K562 (cell line): ENCODE results near the gene HOXA5. TPM values are rescaled to one million over a fixed set of nuclear protein-coding genes. Genes with fewer than 3 reads are reported as not detected.

Experiments
- ATAC-seq: fragments of 200-7000 bp; cut with Tn5 transposase; 3 replicates; pipeline ENCODE4 v1.9.1; 2020; ENCODE audit warnings: moderate library complexity
- BruUV-seq: library from RNA; stranded (reverse); fragments of 400-500 nt; replicated peaks from 2 replicates; lab custom pipeline; 2021; lab: Mats Ljungman, UMichigan
- CTCF ChIA-PET: fragments of 300-600 bp; formaldehyde crosslinking; extraction: SDS; loops from one replicate; lab custom pipeline; 2021; ENCODE audit warnings: low intra/inter-chr PET ratio; lab: Yijun Ruan, JAX
- POLR2A ChIA-PET: fragments of 300-600, 350-650 bp; sonication (Branson Sonifier 250); formaldehyde crosslinking; extraction: SDS; loops from one replicate; lab custom pipeline; 2021; ENCODE audit warnings: antibody characterized with exemption, inconsistent platforms; lab: Yijun Ruan, JAX
- DNase-seq, 4 experiments: peaks; one replicate each; pipeline versions ENCODE4 v3.0.0 to v3.0.0-alpha.2; 2011 to 2018; ENCODE audit warnings: low spot score in 3 of 4, mixed read lengths in 3 of 4; ENCODE audit errors: extremely low read depth in 1 of 4
- FAIRE-seq: peaks from 2 replicates; lab custom pipeline; 2011; peaks lifted over from hg19 to GRCh38; lab: Jason Lieb, UNC
- H2AFZ ChIP-seq: 2 replicates; pipeline ENCODE4 v1.6.0; 2011; ENCODE audit warnings: low read depth, low read length, control low read depth, inconsistent platforms
- H3K27ac ChIP-seq: fragments of 200-600 bp; 3 replicates; pipeline ENCODE4 v1.8.0; 2011; ENCODE audit warnings: low read depth, mild to moderate bottlenecking, control low read depth, inconsistent platforms, low read length, moderate library complexity, mixed read lengths; ENCODE audit errors: extremely low read depth
- H3K27me3 ChIP-seq, 2 experiments: fragments of 300-600 bp in 1 of 2; 2 replicates in 1 of 2; 3 replicates in 1 of 2; pipeline versions ENCODE4 v1.6.0 to v1.8.0; 2011; ENCODE audit warnings: inconsistent platforms in 2 of 2, low read length in 2 of 2, mild to moderate bottlenecking in 1 of 2, mixed read lengths in 1 of 2, moderate library complexity in 1 of 2; ENCODE audit not compliant: control insufficient read depth in 2 of 2, insufficient read depth in 2 of 2
- H3K36me3 ChIP-seq: fragments of 300-600 bp; 3 replicates; pipeline ENCODE4 v1.8.0; 2011; ENCODE audit warnings: mild to moderate bottlenecking, low read length, inconsistent platforms; ENCODE audit not compliant: control insufficient read depth, insufficient read depth
- H3K4me1 ChIP-seq, 2 experiments: fragments of 200-600 bp in 1 of 2; replicated peaks in 1 of 2; 2 replicates in 1 of 2; 3 replicates in 1 of 2; pipeline versions ENCODE4 v1.5.1 to v1.8.0; 2011; ENCODE audit warnings: inconsistent platforms in 2 of 2, low read length in 2 of 2, mild to moderate bottlenecking in 1 of 2, mixed read lengths in 1 of 2, moderate library complexity in 1 of 2; ENCODE audit not compliant: control insufficient read depth in 2 of 2, insufficient read depth in 2 of 2
- H3K4me2 ChIP-seq: 2 replicates; pipeline ENCODE4 v1.6.1; 2011; ENCODE audit warnings: low read length, control low read depth, inconsistent platforms, mixed read lengths; ENCODE audit not compliant: insufficient read depth
- H3K4me3 ChIP-seq: fragments of 200-600 bp; sonication (generic), shearing (Covaris generic); 2 replicates; pipeline ENCODE4 v1.5.1; 2016; ENCODE audit warnings: control low read depth, inconsistent platforms
- H3K79me2 ChIP-seq: fragments of 200-600 bp; 3 replicates; pipeline ENCODE4 v1.8.0; 2011; ENCODE audit warnings: low read length, inconsistent platforms; ENCODE audit not compliant: control insufficient read depth, insufficient read depth
- H3K9ac ChIP-seq, 2 experiments: 2 replicates each; pipeline versions ENCODE4 v1.6.0 to v1.6.1; 2011; ENCODE audit warnings: low read depth in 2 of 2, low read length in 2 of 2, control low read depth in 1 of 2, inconsistent platforms in 1 of 2, mild to moderate bottlenecking in 1 of 2, mixed read lengths in 1 of 2; ENCODE audit not compliant: insufficient read depth in 1 of 2
- H3K9me1 ChIP-seq: one replicate; pipeline ENCODE4 v1.6.0; 2011; ENCODE audit warnings: inconsistent platforms, mild to moderate bottlenecking, low read length, moderate library complexity; ENCODE audit not compliant: control insufficient read depth, insufficient read depth
- H3K9me3 ChIP-seq: replicated peaks from 2 replicates; pipeline ENCODE4 v1.5.1; 2011; ENCODE audit warnings: low read depth, low read length, inconsistent platforms; ENCODE audit not compliant: control insufficient read depth, insufficient read depth
- H4K20me1 ChIP-seq: replicated peaks from 2 replicates; pipeline ENCODE4 v1.6.1; 2011; ENCODE audit warnings: low read length, inconsistent platforms, mixed read lengths; ENCODE audit not compliant: control insufficient read depth, insufficient read depth
- ARID1B ChIP-seq: fragments of 450-650 bp; IDR thresholded peaks from 2 replicates; pipeline ENCODE4 v1.6.1; 2016; ENCODE audit warnings: antibody characterized with exemption, mild to moderate bottlenecking, inconsistent platforms
- CUX1 ChIP-seq: fragments of 200-800 bp; sonication (Bioruptor generic); IDR thresholded peaks from 2 replicates; pipeline ENCODE4 v1.6.1; 2016; ENCODE audit warnings: missing genetic modification characterization, missing compliant biosample characterization
- EGR1 ChIP-seq: fragments of 450-650 bp; conservative IDR thresholded peaks from 2 replicates; pipeline ENCODE4 v1.6.1; 2017; ENCODE audit warnings: mild to moderate bottlenecking
- IRF1 ChIP-seq: sonication (generic); formaldehyde crosslinking; IDR thresholded peaks from 2 replicates; pipeline ENCODE4 v1.8.0; 2022; ENCODE audit warnings: missing genetic modification reagents, mild to moderate bottlenecking, borderline replicate concordance
- KDM1A ChIP-seq, 2 experiments: fragments of 450-650 bp; IDR thresholded peaks; 2 replicates each; pipeline ENCODE4 v1.6.1; 2016; ENCODE audit warnings: mild to moderate bottlenecking in 2 of 2
- TAF15 ChIP-seq: fragments of 200-400 bp; formaldehyde crosslinking; IDR thresholded peaks from 2 replicates; pipeline ENCODE4 v1.6.1; 2017; ENCODE audit warnings: mild to moderate bottlenecking, low read depth, low read length, moderate library complexity
- ZC3H4 ChIP-seq: sonication (generic); formaldehyde crosslinking; IDR thresholded peaks from 2 replicates; pipeline ENCODE4 v1.9.0; 2021; ENCODE audit warnings: missing genetic modification reagents, borderline replicate concordance
- ZNF133 ChIP-seq: fragments of 250-450 bp; sonication (Bioruptor Pico); IDR thresholded peaks from 2 replicates; pipeline ENCODE4 v1.4.0; 2020; ENCODE audit warnings: mild to moderate bottlenecking
- WGBS: fragments of 100-300 bp; shearing (Covaris generic); methylation state at CpG from one replicate; pipeline ENCODE4 v1.1.6; 2016; ENCODE audit warnings: low coverage, mixed read lengths; ENCODE audit not compliant: insufficient coverage; ENCODE audit errors: missing lambda C conversion rate; 5-methylcytosine and 5-hydroxymethylcytosine counted together
- in situ Hi-C: fragments of 300-500 bp; cut with MboI; formaldehyde crosslinking; loops from 4 replicates; pipeline ENCODE4 v1.15.0; 2018; ENCODE audit warnings: inconsistent platforms, mixed read lengths
- intact Hi-C: fragments of 100-400 bp; cut with micrococcal nuclease; formaldehyde crosslinking; loops from 2 replicates; pipeline ENCODE4 v1.14.2; 2022
- polyA plus RNA-seq, 8 experiments: library from polyadenylated mRNA; depleted of rRNA in 4 of 8; stranded (reverse) in 5 of 8; unstranded in 3 of 8; fragments of >200 nt; fragmentation: Nextera tagmentation in 2 of 8; fragmentation: Illumina TruSeq in 1 of 8; extraction: Ambion mirVana in 2 of 8; extraction: Trizol in 1 of 8; gene quantifications; 2 replicates each; pipeline versions ENCODE4 v1.2.1 to v1.2.3, GENCODE V29; 2011 to 2014; ENCODE audit warnings: inconsistent platforms in 1 of 8, missing spikeins in 1 of 8
- total RNA-seq, 7 experiments: library from RNA; depleted of rRNA in 6 of 7; stranded (reverse); fragments of >200 nt in 6 of 7; fragmentation: Illumina TruSeq in 2 of 7; extraction: Trizol in 2 of 7; gene quantifications; 2 replicates each; pipeline versions ENCODE4 v1.2.1 to v1.2.3, GENCODE V29; 2011 to 2021; ENCODE audit warnings: low replicate concordance in 1 of 7
- TF ChIP-seq, protein P1 (sequence below): IDR thresholded peaks from 2 replicates; pipeline ENCODE4 v1.6.1; 2011; ENCODE audit warnings: borderline replicate concordance, low read depth, mild to moderate bottlenecking, moderate library complexity, low read length; ENCODE audit not compliant: insufficient read depth, poor library complexity, severe bottlenecking
- TF ChIP-seq, protein P2 (sequence below): fragments of 250-450 bp; sonication (Bioruptor Pico); IDR thresholded peaks from 2 replicates; pipeline ENCODE4 v1.5.0; 2020; ENCODE audit warnings: mild to moderate bottlenecking

Gene HOXA5
- total and polyA plus RNA-seq, 9 of the 15 experiments (the other 6 are each of a cell fraction or from before 2014, with no cell fraction given): 0.13 TPM; not detected in 8

- no peaks in the 10 kb centered on the region for H3K9me3 ChIP-seq
- peaks cover 33 to 79% of the 10 kb centered on the region in 2 experiments for H3K27me3 ChIP-seq
- ATAC-seq (no peak), DNase-seq (no peak), FAIRE-seq (no peak)
- peaks cover 0 to 13% of the 10 kb centered on the region in 2 experiments; a peak in 2 of 5 replicates for H3K4me1 ChIP-seq
- ChIA-PET CTCF (no interaction called here), POLR2A (no interaction called here)
- no peak overlapping the region for H3K4me3 ChIP-seq
- H3K4me2 ChIP-seq: no peak overlapping the region
- no peaks in the 10 kb centered on the region for H4K20me1 ChIP-seq
- intact Hi-C loops (no loop called here), in situ Hi-C loops (loop anchor here (5.0 to 25.0 kb wide), 4 partner anchors 656 to 1281 kb away; no protein-coding TSS in a partner anchor)
- H3K36me3 ChIP-seq: no peaks in the 10 kb centered on the region
- H2AFZ ChIP-seq: no peak overlapping the region
- WGBS: 9% methylated on average over 20 of the region's 25 CpGs
- BruUV-seq: no TSS peak
- H3K79me2 ChIP-seq: no peaks in the 10 kb centered on the region
- H3K9ac ChIP-seq: no peak overlapping the region
- H3K9me1 ChIP-seq: no peaks in the 10 kb centered on the region
- no peak overlapping the region for H3K27ac ChIP-seq
- TF ChIP-seq IRF1 (no peak), ARID1B (no peak), EGR1 (no peak), ZC3H4 (CRISPR knock-in tag) (no peak), KDM1A (IDR thresholded peaks at IDR 0.05) (no peak), CUX1 (CRISPR knock-in tag) (no peak), TAF15 (no peak), ZNF133 (CRISPR knock-in tag) (no peak)
- TF ChIP-seq, protein P1, sequence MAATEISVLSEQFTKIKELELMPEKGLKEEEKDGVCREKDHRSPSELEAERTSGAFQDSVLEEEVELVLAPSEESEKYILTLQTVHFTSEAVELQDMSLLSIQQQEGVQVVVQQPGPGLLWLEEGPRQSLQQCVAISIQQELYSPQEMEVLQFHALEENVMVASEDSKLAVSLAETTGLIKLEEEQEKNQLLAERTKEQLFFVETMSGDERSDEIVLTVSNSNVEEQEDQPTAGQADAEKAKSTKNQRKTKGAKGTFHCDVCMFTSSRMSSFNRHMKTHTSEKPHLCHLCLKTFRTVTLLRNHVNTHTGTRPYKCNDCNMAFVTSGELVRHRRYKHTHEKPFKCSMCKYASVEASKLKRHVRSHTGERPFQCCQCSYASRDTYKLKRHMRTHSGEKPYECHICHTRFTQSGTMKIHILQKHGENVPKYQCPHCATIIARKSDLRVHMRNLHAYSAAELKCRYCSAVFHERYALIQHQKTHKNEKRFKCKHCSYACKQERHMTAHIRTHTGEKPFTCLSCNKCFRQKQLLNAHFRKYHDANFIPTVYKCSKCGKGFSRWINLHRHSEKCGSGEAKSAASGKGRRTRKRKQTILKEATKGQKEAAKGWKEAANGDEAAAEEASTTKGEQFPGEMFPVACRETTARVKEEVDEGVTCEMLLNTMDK: no peak
- TF ChIP-seq, protein P2, sequence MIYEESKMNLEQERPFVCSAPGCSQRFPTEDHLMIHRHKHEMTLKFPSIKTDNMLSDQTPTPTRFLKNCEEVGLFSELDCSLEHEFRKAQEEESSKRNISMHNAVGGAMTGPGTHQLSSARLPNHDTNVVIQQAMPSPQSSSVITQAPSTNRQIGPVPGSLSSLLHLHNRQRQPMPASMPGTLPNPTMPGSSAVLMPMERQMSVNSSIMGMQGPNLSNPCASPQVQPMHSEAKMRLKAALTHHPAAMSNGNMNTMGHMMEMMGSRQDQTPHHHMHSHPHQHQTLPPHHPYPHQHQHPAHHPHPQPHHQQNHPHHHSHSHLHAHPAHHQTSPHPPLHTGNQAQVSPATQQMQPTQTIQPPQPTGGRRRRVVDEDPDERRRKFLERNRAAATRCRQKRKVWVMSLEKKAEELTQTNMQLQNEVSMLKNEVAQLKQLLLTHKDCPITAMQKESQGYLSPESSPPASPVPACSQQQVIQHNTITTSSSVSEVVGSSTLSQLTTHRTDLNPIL (CRISPR knock-in tag): no peak
These were observed 24.9 kb upstream of the HOXA5 start for GRCh38 chr7:27168265-27168947.
